Activated CD4-positive, alpha-beta T cell treated with anti-CD3 and anti-CD28 coated beads, Interleukin-2, amount 50 U/mL, for 48 hours (primary cell): ENCODE data around the gene DAPK1.
A peak's percentile ranks its signal among the peaks of the same experiment; 100 is the strongest.

Source experiments
- DNase-seq, 2 experiments: peaks; one replicate each; pipeline ENCODE4 v3.0.0-alpha.2; 2020

DAPK1 gene

DNA sequence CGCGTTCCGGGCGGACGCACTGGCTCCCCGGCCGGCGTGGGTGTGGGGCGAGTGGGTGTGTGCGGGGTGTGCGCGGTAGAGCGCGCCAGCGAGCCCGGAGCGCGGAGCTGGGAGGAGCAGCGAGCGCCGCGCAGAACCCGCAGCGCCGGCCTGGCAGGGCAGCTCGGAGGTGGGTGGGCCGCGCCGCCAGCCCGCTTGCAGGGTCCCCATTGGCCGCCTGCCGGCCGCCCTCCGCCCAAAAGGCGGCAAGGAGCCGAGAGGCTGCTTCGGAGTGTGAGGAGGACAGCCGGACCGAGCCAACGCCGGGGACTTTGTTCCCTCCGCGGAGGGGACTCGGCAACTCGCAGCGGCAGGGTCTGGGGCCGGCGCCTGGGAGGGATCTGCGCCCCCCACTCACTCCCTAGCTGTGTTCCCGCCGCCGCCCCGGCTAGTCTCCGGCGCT, at the start of gene DAPK1:
Gene DAPK1 (plus strand): TSS at position 264 of the 442 bp plus-strand sequence. CDS start 1,211 bp downstream, outside the sequence.
- DNase-seq: peak in 1 of 2 experiments; percentile 19

- no peak for DNase-seq
These were observed 46.5 kb upstream of the DAPK1 start for GRCh38 chr9:87451149-87451548.

DNA sequence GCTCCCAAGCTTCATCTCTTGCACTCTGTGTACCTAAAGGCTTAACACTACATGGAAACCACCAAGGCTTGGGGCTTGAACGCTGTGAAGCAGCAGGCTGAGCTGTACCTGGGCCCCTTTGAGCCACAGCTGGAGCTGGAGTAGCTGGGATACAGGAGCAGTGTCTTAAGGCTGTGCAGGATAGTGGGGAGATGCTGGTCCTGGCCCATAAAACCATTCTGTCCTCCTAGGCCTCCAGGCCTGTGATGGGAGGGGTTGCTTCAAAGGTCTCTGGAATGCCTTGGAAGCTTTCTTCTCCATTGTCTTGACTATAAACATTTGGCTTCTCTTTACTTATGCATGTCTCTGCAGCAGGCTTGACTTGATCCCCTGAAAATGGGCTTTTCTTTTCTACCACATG, 42.3 kb upstream of the DAPK1 start:
- no peak for DNase-seq

- no peak for DNase-seq
These were observed 36.4 kb upstream of the DAPK1 start for GRCh38 chr9:87461256-87461655.

- peak; percentile 18 to 36 for DNase-seq
These were observed 33.3 kb upstream of the DAPK1 start for GRCh38 chr9:87464110-87464991.

- no peak for DNase-seq
These were observed 32.7 kb upstream of the DAPK1 start for GRCh38 chr9:87464992-87465378.

- DNase-seq: no peak
These were observed 31.9 kb upstream of the DAPK1 start for GRCh38 chr9:87465816-87466215.

- no peak for DNase-seq
These were observed 30.5 kb upstream of the DAPK1 start for GRCh38 chr9:87467187-87467586.

- no peak for DNase-seq
These were observed 27.7 kb upstream of the DAPK1 start for GRCh38 chr9:87469793-87470465.

DNA sequence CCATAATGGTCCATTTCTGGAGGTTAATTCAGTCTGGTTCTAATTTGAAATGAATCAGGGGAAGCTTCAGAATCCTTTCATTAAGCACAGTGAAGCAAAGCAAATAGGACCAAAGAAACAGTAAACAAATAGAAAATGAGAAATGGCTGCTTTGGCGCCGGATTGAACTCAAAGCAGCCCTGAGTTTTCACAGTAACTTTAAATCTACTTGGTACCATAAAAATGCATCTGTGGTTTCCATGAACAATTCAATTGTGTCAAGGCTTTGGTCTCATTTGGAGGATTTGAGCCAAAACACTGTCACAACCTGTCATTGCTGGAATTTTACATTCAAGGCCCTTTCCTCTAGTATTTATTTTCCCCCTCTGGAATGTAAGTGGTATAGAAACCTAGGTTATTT, 25.9 kb upstream of the DAPK1 start:
- no peak for DNase-seq

GRCh38 chr9:87475463-87475862, 22.2 kb upstream of the DAPK1 start:
- no peak for DNase-seq

- DNase-seq: no peak
These were observed 19.3 kb upstream of the DAPK1 start for GRCh38 chr9:87478226-87478992.

GRCh38 chr9:87479801-87480201, 17.9 kb upstream of the DAPK1 start:
- no peak for DNase-seq

GRCh38 chr9:87481890-87482855, 15.5 kb upstream of the DAPK1 start:
- DNase-seq: no peak

GRCh38 chr9:87490225-87490624, 7.4 kb upstream of the DAPK1 start:
- DNase-seq: no peak

- DNase-seq: no peak
These were observed 6.8 kb upstream of the DAPK1 start for GRCh38 chr9:87490907-87491306.

DNA sequence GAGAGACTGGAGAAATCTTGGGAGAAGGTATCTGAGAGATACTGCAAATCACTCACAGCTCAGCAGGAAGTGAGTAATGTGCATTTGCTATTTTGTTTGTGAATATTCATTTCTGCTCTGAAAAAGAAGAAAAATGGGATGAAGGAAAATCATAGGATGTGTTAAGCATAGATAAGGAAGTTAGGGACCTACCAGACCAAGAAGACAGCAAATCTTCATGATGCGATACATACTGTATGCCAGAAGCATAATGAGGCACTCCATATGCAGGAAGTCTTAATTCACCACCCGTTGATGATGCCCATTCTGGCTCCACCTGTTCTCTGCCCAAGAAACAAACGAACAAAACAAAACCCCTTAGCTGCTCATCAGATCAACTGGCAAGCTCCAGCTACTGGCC, 6.1 kb upstream of the DAPK1 start:
- no peak for DNase-seq

GRCh38 chr9:87492642-87493041, 5.0 kb upstream of the DAPK1 start:
- DNase-seq: no peak

- DNase-seq: no peak
These were observed 2.6 kb upstream of the DAPK1 start for GRCh38 chr9:87494970-87495471.

DNA sequence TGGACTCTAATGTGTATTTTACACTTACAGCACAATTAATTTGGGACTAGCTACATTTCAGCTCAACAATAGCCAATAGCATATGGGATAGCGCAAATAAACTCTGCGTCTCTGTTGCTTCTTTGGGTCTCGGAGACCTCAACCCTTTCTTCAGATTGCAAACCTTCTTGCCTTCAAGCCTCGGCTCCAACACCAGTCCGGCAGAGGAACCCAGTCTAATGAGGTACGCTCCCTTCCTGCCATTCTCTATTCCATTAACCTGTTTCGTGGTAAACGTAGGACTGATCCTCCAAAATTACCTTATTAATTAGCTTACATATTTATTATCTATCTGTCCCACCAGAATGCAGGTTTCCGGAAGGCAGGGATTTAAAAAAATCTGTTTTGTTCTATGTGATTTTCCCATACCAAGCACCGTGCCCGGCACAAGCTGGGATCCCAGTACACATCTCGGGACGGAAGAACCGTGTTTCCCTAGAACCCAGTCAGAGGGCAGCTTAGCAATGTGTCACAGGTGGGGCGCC, 525 bp upstream of the DAPK1 start:
- DNase-seq: no peak

- peak in 1 of 2 experiments; percentile 18 for DNase-seq
These were observed 561 bp downstream of the DAPK1 start for GRCh38 chr9:87498046-87498810.
